HG03045 (cell line): ENCODE data around the gene CTBP2.

Experiments
- ATAC-seq: cut with Tn5 transposase; IDR thresholded peaks from one replicate; pipeline ENCODE4 v1.9.1; 2021; ENCODE audit warnings: mild to moderate bottlenecking, moderate library complexity; ENCODE audit not compliant: unreplicated experiment

Gene CTBP2

DNA sequence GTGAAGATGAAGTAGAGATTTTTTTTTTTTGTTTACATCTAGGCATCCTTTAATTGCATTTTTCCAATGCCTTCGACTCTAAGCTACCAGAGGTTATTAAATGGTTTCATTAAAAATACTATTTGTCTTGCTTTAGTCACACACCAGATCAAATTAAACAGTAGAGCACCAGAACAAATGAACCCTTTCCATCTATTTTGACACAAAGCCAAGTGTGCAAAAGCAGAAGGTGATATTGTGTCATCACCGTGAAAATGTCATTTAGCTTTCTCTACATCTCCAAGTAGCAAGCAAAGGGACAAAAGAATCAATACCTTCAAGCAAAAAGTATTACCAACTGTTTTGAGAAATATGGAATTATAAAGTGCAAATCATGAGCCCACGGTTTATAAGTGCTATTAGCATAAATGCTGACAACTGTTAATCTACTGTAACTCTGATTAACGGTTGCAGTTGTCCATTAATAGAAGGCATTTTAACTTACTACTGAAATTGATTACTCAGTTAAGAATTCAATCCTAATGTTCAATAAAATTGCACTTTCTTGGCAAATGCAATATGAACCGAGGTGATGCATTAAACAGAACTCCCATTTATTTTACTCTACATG lies 49.1 kb downstream of the CTBP2 start:
- no peak for ATAC-seq

DNA sequence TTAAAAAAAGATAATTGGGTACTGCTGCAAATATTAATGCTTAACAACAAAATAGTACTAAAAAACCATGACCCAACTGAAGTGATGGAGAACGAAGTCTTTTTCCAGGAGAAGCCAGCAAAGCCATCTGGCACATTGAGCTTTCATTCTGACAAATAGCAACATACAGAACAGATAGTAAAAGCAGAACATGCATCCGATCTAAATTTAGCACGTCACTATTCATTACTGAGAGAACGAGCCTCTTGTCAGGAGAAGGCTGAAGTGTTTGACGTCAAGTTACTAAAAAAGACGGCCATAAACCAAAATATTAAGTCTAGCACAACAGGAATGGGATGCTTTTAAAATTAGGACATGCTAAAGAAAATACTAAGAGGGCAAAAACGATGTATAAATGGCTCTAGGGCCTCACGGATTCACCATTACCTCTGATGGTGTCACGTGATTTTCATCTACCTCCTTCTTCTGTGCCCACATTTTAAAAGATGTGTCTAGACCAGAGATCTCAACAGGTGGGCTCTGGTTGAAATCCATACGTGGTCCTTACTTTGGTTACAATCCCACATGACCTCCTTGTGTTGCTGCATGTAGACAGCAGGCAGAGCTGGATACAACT lies 52.3 kb downstream of the CTBP2 start:
- ATAC-seq: no peak

DNA sequence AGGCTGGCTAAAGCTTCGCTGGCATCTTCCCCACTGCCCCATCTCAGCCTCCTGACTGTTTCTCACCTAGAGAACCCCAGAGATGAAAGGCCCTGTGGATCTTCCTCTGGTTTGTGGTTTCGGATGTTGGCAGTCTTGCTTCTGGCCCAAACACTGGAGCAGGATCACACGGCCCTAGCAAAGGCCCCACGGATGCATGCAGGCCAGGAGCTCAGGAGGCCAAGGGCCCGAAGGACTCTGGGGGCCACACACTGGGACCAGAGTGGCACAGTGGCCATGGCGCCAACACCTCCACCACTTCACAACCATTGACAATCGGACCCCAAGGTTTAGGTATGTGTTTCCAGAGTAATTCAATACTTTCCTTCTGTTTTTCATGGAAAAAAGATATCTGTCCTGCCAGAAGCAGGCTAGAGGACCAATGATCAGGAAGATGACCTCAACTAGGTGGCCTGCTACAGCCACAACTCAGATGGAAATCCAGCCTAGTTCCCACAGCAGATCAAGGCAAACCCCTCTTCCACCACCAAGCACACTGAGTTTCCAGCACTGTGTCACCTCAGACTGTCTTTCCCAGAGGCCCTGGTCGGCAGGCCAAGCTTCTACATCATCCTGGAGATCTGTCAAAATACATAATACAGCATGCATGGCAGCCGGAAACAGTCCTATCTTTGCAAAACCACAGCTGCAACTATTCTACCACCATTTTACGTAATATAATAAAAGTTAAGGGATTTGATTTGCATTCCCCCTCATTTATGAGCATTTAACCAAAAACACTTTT lies 53.0 kb downstream of the CTBP2 start:
- ATAC-seq: no peak

DNA sequence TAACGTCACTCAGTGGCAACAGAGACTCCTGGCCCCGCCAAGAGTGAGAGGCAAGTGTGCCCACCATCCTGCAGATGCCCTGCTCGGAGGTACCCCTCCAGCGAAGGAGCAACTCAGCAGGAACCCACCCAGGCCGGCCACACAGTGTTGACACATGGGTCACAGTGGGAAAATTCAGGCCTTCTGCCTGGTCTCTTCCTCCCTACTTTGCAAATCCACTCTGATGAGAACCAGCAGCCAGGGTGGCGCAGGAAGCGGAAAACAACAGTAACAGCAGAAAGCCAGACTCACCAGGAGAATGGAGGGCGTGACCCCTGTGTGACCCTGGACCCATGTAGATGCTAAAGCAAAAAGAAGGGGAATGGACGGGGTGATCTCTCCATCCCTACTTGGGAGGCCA lies 53.8 kb downstream of the CTBP2 start:
- ATAC-seq: no peak

DNA sequence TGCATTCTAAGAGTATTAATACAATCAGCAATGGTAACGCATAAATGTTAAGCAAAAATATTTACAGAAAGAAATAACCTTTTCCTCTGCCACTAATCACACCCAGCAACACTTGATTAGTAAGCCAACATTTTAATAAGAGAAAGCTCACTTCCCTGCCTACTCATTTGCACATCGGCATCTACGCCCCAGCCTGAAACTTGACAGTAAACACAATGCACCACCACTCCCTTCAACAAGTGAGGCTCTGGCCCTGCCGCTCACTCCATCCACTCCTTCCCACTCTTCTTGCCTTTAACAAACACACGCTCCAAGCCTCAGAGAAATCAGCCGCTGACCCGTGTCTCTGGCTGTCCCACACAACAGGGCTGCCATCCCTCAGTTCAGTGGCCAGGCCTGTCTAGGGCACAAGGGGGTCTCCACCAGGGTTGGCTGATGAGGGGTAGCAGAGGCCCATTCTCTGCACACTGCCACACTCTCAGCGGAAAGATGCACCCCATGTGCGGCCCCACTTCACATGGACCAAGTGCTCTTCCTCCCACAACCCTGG lies 54.6 kb downstream of the CTBP2 start:
- no peak for ATAC-seq

DNA sequence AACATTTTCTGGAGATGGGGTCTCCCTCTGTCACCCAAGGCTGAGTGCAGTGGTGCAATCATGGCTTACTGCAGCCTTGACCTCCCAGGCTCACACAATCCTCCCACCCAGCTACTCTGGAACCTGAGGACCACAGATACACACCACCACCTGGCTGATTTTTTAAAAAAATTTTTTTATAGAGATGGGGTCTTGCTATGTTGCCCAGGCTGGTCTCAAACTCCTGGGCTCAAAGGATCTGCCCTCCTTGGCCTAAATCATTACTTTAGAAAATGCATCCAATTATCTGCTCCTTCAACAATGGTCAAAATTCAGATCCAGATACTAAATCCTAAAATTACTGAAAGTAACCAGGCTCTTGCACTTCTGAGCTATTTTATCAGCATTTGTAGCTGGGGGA lies 55.2 kb downstream of the CTBP2 start:
- ATAC-seq: no peak

DNA sequence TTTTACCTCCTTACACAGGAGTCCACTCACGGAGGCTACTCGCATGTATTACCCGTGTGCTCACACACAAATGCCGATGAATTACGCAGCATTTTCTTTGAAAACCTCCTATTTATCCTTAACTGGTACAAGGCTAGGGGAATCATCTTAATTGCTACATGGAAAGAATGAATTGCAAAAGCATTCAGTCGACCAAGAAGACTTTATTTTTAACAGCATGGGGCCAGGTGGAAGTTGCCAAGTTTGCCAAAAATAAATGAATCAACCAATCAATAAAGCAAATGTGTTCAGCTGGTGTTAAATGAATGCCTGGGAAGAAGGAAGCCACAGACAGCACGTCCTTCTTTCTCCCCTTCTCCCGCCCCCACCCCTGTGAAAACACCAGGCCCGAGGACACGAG lies 55.8 kb downstream of the CTBP2 start:
- ATAC-seq: no peak

DNA sequence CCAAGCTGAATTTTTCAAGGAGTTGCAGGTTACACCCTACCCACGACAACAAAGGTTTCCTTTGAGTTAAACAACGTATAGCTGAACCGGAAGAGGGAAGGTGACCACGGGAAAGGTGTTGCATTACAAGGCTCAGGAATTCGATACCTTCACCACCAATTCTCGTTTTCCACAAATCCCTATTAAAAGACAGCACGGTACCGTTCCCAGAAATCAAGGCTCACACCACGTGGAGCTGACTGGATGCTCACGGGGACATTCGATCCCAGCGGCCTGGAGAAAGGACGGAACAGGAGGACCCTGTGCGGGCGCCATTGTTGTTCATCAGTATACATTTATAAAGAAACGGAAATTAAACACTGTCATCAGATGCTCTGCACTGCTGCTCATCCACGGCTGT lies 56.4 kb downstream of the CTBP2 start:
- no peak for ATAC-seq

DNA sequence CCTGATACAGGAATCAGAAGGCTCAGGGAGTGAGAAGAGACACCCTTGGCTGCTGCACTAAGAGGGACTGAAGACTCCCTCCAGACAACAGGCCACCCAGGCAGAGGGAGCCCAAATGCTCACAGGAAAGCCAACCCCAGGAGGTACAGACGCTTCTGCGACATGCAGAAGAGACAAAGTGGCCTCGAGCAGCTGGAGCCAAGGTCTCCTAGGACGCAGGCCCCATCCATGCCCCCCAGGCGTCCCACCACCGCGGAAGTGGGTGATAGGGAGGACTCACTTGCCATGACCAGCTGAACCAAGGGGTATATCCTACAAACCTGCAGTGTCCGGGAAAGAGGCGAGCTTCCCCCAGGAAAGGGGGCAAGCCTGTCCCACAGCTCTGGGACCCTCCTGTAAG lies 56.9 kb downstream of the CTBP2 start:
- ATAC-seq: no peak

DNA sequence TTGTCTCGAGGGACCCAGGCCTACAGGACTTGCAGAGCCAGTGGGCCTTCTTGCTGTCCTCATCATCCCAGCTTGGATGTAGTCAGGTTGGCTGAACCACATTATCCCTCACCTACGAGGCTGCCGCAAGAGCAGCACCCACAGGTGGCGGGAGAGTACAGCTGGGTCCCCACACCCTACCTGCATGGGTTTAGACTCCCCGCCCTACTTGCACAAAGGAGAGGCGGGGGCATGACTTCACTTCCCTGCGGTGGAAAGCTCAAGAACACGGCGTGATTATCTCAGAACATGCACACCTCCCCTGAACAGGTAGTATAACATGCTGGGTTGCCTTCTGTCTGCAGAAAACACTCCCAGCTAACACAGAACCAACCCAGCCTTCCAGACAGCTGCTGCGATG lies 57.5 kb downstream of the CTBP2 start:
- ATAC-seq: no peak

DNA sequence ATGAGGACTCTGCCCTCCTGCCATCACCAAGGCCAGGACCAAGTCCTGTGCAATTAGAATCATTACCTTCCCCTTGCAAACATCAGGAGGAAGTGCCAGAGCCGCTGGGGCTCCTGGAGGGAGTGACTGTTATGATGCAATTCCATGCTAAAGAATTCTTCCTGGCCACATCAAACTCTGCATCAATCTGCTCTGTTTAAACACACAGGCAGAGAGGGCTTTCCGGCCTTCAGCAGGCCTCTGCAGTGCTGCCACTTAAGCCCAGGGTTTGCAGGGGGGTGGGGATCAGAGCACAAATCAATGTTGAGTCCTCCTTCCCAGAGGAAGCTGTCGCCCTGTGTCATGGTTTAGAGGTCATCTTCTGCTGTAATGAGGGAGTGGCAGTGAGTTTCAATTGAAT lies 58.1 kb downstream of the CTBP2 start:
- no peak for ATAC-seq

DNA sequence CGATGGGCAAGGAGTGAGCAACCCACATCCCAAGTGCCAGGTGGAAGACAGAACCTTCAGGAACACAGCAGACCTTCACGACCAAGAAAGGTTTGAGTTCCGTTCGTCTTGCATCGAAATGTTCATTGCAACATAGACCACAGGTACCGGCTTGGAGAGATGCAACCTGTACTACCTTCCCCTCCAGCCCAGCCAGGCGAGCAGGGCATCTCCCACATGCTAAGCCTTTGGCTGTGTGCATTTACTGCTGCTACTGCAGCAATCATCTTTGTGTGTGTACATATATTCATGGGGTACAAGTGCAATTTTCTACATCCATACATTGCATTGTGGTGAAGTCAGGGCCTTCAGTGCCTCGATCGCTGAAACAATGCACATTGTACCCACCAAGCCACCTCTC lies 58.8 kb downstream of the CTBP2 start:
- no peak for ATAC-seq

DNA sequence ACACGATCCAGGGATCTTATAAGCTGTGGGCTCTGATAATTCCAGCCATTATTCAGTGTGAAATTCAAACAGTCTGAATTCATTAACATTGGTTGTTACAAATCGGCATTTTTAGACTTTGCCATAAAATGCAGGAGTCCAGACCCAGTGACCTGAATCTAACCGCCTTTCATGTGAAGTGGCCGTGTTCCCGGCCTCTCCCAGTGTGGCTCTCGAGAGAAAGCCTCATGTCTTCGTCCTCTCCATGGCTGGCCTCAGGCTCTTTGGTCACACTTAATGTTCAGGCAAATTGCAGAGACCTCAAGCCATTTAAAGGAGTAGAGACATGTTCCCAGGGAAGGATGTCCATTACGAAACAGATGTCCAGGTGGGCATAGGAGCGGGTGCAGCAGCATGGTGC lies 59.3 kb downstream of the CTBP2 start:
- ATAC-seq: no peak

DNA sequence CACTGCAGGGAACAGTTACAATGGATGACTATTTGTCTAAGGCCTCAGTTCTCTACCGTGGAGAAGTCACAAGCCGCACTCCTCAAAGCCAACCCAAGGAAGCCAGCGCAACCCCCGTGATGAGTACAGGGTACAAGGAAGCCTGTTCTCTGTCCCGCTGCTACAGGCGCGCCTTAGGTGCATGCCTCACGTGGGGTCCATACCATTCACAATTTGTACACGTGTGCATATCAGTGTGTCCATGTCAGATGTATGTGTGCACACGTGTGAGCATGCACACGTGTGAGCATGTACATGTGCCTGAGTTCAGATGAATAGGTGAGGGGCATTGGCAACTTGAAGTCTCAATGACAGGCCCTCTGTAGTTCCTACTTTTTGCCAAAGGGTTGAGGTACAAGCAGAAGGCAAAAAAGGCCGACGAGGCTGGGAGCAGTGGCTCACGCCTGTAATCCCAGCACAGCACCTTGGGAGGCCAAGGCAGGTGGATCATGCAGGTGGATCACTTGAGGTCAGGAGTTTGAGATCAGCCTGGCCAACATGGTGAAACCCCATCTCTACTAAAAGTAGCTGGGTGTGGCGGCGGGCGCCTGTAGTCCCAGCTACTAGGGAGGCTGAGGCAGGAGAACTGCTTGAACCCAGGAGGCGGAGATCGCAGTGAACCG lies 62.8 kb downstream of the CTBP2 start:
- ATAC-seq: no peak

DNA sequence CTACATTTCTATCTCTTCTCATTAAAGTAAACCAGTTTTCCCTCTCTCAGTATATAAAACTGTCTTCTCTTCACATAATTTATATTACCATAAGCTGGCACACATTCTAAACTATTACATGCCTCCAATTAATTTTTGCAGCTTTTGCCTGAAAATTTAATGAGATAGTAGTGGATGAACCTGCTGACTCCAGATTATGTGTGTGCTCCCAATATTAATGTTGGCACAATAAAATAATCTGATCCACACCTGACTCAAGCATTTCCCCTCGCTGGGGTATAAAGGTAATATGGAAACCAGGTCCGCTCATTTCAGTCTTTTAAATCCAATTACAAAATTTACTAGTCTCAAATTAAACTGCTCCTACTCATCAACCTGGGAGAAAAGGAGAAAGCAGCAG lies 63.4 kb downstream of the CTBP2 start:
- ATAC-seq: no peak

DNA sequence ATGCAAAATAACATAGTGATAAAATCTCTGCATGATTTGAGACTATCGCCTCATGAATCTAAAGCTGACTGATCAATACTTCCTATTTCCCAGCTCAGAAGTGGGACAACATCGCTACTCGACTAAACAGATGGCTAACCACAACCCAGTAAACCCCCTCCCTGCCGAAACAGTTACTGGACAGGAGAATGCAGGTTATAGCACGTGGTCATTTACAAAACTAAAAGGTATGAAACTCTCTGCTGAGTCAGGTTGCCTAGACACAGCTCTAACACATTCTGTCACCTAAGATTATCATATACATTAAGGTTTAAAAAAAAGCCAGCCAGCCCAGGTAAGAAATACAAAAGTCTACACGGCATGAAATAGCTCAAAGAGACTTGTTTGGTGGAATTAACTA lies 64.0 kb downstream of the CTBP2 start:
- no peak for ATAC-seq

DNA sequence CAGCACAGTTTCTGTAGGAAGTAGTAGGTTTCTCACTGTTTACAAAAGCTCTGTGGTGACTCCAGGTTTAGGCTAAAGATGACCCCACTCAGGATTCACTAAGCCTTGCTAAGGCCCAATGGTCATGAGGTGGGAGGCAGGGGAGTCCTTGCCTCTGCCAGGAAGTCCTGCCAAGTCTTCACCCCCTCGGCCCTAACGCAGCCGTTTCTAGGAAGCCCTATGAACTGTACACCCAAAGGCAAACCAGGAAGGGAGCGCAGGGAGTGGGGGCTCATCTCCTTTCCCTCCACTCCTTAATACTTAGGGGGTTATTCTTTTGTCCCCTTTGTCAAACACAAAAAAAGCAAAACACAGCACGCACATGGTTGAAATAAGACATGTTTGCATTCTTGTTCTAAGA lies 64.6 kb downstream of the CTBP2 start:
- ATAC-seq: no peak

DNA sequence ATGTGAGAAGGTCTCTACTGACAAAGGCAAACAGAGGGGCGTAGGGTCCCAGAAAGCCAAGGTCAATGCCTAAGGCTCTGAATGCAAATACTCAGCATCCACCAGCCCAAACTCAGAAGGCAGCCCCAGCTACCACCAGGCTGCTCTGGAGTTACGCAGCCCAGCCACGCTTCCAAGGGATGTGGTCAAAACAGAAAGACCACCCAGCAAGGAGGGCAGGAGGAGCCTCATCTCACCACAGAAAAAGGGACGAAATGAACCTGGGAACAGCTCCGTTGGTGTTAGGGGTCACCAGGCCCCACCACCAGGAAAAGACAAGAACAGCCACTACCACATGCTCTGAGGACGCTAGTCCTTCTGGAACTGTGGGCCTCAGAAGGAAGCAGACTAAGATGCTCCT lies 65.1 kb downstream of the CTBP2 start:
- no peak for ATAC-seq

DNA sequence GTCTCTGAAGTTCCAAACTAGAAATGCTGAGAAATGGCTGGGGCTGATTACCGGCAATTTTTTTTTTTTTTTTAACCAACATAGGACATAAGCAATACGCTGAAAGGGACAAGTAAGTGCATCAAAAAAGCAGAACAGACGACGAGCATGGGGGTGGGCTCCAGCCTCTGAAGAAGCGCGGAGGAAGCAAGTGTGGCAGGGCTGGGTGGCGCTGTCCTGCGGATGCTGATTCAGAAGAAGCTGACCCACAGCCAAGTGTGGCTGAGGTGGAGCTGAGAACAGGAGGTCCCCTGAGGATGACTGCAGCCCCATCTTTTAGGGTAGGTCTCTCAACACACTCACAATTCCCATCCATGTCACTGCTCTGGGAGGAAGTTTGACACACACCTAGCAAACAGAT lies 65.6 kb downstream of the CTBP2 start:
- ATAC-seq: no peak

DNA sequence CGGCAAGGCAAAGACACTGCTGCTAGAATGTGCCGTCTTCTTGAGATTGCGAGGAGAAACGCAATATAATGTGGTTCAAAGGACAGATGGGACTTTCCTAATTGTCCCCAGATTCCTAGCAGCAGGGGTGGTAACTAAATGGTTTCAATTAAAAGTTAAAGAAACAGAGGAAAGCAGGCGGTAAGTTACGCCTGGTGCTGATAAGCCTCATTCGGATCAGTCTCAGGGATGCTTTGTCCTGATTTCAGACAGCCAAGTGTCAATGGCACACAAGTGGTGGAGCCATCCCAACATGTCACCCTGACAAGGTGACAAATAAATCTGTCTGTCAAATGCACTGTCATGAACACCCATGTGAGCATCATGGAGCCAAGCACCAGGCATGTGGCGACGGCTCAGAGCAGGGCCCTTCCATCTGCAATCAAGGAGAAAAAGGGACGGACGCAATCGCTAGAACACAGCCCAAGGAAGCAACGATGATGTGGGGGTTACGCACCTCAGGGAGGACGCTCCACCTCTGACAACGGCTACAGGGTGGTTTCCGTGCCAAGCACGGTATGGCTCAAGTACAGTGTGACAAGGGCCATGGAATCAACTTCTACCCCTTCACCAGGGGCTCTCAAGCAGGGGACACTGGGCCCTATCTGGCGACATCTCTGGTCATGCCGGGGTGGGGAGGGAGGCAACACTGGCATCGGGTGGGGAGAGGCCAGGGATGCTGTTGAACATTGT lies 66.2 kb downstream of the CTBP2 start:
- no peak for ATAC-seq
